Uterus (tissue), 2 donors: Measurements from ENCODE around the gene FABP6.

Experiments used
- POLR2A ChIP-seq, 2 donors: fragments of 450-650 bp; IDR thresholded peaks; one replicate each; pipeline ENCODE4 v1.6.1; 2016; ENCODE audit warnings: antibody characterized with exemption in 2 of 2, mild to moderate bottlenecking in 1 of 2, moderate library complexity in 1 of 2
- TF ChIP-seq, protein P1 (sequence below), 4 experiments: fragments of 200-600 bp in 2 of 4; fragments of 450-650 bp in 2 of 4; sonication (generic) in 2 of 4; IDR thresholded peaks; one replicate each; pipeline ENCODE4 v1.5.1; 2016 to 2019; ENCODE audit warnings: antibody characterized with exemption in 4 of 4, mild to moderate bottlenecking in 2 of 4, moderate library complexity in 1 of 4

- TF ChIP-seq, protein P1, sequence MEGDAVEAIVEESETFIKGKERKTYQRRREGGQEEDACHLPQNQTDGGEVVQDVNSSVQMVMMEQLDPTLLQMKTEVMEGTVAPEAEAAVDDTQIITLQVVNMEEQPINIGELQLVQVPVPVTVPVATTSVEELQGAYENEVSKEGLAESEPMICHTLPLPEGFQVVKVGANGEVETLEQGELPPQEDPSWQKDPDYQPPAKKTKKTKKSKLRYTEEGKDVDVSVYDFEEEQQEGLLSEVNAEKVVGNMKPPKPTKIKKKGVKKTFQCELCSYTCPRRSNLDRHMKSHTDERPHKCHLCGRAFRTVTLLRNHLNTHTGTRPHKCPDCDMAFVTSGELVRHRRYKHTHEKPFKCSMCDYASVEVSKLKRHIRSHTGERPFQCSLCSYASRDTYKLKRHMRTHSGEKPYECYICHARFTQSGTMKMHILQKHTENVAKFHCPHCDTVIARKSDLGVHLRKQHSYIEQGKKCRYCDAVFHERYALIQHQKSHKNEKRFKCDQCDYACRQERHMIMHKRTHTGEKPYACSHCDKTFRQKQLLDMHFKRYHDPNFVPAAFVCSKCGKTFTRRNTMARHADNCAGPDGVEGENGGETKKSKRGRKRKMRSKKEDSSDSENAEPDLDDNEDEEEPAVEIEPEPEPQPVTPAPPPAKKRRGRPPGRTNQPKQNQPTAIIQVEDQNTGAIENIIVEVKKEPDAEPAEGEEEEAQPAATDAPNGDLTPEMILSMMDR (IDR thresholded peaks at IDR 0.05), result no peak
- no peak for TF ChIP-seq POLR2A (IDR thresholded peaks at IDR 0.05)
Observed at GRCh38 chr5:160213537-160213936, 15.8 kb upstream of the FABP6 start.
